DOHH2 (cell line): ENCODE measurements around the gene F12.

Source experiments
- H3F3A ChIP-seq: fragments of 200-600 bp; sonication (generic), shearing (Covaris generic); 2 replicates; pipeline ENCODE4 v1.6.0; 2016; ENCODE audit warnings: antibody characterized with exemption, mild to moderate bottlenecking; ENCODE audit not compliant: control insufficient read depth, insufficient read depth
- H3K27ac ChIP-seq: fragments of 200-600 bp; sonication (generic); 2 replicates; pipeline ENCODE4 v1.5.1; 2014; ENCODE audit warnings: low read depth, mild to moderate bottlenecking, low read length, moderate library complexity
- H3K27me3 ChIP-seq: fragments of 200-600 bp; sonication (generic); 2 replicates; pipeline ENCODE4 v1.6.1; 2014; ENCODE audit warnings: mild to moderate bottlenecking, low read length, mixed read lengths; ENCODE audit not compliant: control insufficient read depth
- H3K36me3 ChIP-seq: fragments of 200-600 bp; sonication (generic); 2 replicates; pipeline ENCODE4 v1.6.1; 2014; ENCODE audit warnings: mild to moderate bottlenecking, low read length, moderate library complexity, mixed read lengths; ENCODE audit not compliant: control insufficient read depth
- H3K4me1 ChIP-seq: fragments of 200-600 bp; sonication (generic); 2 replicates; pipeline ENCODE4 v1.6.1; 2014; ENCODE audit warnings: mild to moderate bottlenecking, low read length, mixed read lengths; ENCODE audit not compliant: control insufficient read depth
- H3K4me2 ChIP-seq: fragments of 200-600 bp; sonication (generic); 2 replicates; pipeline ENCODE4 v1.6.0; 2014; ENCODE audit warnings: mild to moderate bottlenecking, low read length, moderate library complexity
- H3K4me3 ChIP-seq: fragments of 200-600 bp; sonication (generic); 2 replicates; pipeline ENCODE4 v1.5.1; 2014; ENCODE audit warnings: mild to moderate bottlenecking, low read length, mixed read lengths
- H3K79me2 ChIP-seq: fragments of 200-600 bp; sonication (generic); 2 replicates; pipeline ENCODE4 v1.6.1; 2014; ENCODE audit warnings: mild to moderate bottlenecking, low read length, mixed read lengths; ENCODE audit not compliant: control insufficient read depth
- H3K9me2 ChIP-seq: fragments of 200-600 bp; sonication (generic); replicated peaks from 2 replicates; pipeline ENCODE4 v1.6.1; 2014; ENCODE audit warnings: mild to moderate bottlenecking, low read length, mixed read lengths; ENCODE audit not compliant: control insufficient read depth
- H3K9me3 ChIP-seq: fragments of 200-600 bp; sonication (generic); 2 replicates; pipeline ENCODE4 v1.6.1; 2014; ENCODE audit warnings: antibody characterized with exemption, low read length, mixed read lengths; ENCODE audit not compliant: control insufficient read depth, insufficient read depth
- H4K20me1 ChIP-seq: fragments of 200-600 bp; sonication (generic); 2 replicates; pipeline ENCODE4 v1.6.0; 2014; ENCODE audit warnings: low read depth, mild to moderate bottlenecking, antibody characterized with exemption, low read length, moderate library complexity; ENCODE audit not compliant: control insufficient read depth, insufficient read depth
- CTCF ChIP-seq: fragments of 200-600 bp; sonication (generic); IDR thresholded peaks from one replicate; pipeline ENCODE4 v1.5.1; 2014; ENCODE audit warnings: antibody characterized with exemption, mild to moderate bottlenecking, low read depth, low read length; ENCODE audit not compliant: poor library complexity, severe bottlenecking
- EZH2phosphoT487 ChIP-seq: fragments of 200-600 bp; sonication (generic); IDR thresholded peaks from 2 replicates; pipeline ENCODE4 v1.6.1; 2017; ENCODE audit warnings: borderline replicate concordance, mild to moderate bottlenecking, antibody characterized with exemption, low read length, moderate library complexity, mixed read lengths

F12 gene

GRCh38 chr5:177367323-177367848 lies 42.0 kb downstream of the F12 start:
- TF ChIP-seq EZH2phosphoT487: no peak
- TF ChIP-seq CTCF: no peak
- no peaks in the 10 kb centered on the region for H3K9me2 ChIP-seq
- H3K27ac ChIP-seq: no peak overlapping the region
- no peaks in the 10 kb centered on the region for H3F3A ChIP-seq
- H3K4me2 ChIP-seq: no peak overlapping the region
- no peaks in the 10 kb centered on the region for H3K27me3 ChIP-seq
- peaks cover 30% of the 10 kb centered on the region for H3K36me3 ChIP-seq
- no peak overlapping the region for H3K4me3 ChIP-seq
- peaks cover 42% of the 10 kb centered on the region for H3K4me1 ChIP-seq
- no peaks in the 10 kb centered on the region for H3K9me3 ChIP-seq
- 0 out of 2 replicates have a peak, but pooled peaks cover 2% of the 10 kb centered on the region for H4K20me1 ChIP-seq
- peaks cover 5% of the 10 kb centered on the region; the same call in 1 of the 2 replicates for H3K79me2 ChIP-seq

- Histone ChIP-seq H3K9me2 (no peaks in the 10 kb centered on the region), H3K27me3 (no peaks in the 10 kb centered on the region), H3F3A (peaks cover 4% of the 10 kb centered on the region; the same call in 1 of the 2 replicates), H3K27ac (no peak overlapping the region), H3K4me2 (no peak overlapping the region), H3K36me3 (peaks cover 24% of the 10 kb centered on the region), H3K79me2 (peaks cover 5% of the 10 kb centered on the region; the same call in 1 of the 2 replicates), H3K9me3 (no peaks in the 10 kb centered on the region), H3K4me3 (no peak overlapping the region), H3K4me1 (peaks cover 42% of the 10 kb centered on the region), H4K20me1 (0 out of 2 replicates have a peak, but pooled peaks cover 2% of the 10 kb centered on the region)
- TF ChIP-seq EZH2phosphoT487 (no peak), CTCF (no peak)
These were observed 42.6 kb downstream of the F12 start for GRCh38 chr5:177366528-177367322.

GRCh38 chr5:177365845-177366527 lies 43.4 kb downstream of the F12 start:
- H3K4me1 ChIP-seq: peaks cover 49% of the 10 kb centered on the region
- 0 out of 2 replicates have a peak, but pooled peaks cover 2% of the 10 kb centered on the region for H4K20me1 ChIP-seq
- H3K9me2 ChIP-seq: no peaks in the 10 kb centered on the region
- H3K4me3 ChIP-seq: no peak overlapping the region
- peaks cover 6% of the 10 kb centered on the region for H3F3A ChIP-seq
- peaks cover 24% of the 10 kb centered on the region for H3K36me3 ChIP-seq
- no peaks in the 10 kb centered on the region for H3K27me3 ChIP-seq
- H3K9me3 ChIP-seq: no peaks in the 10 kb centered on the region
- H3K27ac ChIP-seq: no peak overlapping the region
- no peak overlapping the region for H3K4me2 ChIP-seq
- peaks cover 5% of the 10 kb centered on the region; the same call in 1 of the 2 replicates for H3K79me2 ChIP-seq
- no peak for TF ChIP-seq CTCF
- no peak for TF ChIP-seq EZH2phosphoT487
